WI38 (cell line): Measurements from ENCODE around the gene TXNDC5.

ENCODE experiments used
- H3K4me3 ChIP-seq: 2 replicates; pipeline ENCODE4 v1.5.1; 2011; ENCODE audit warnings: low read depth, mild to moderate bottlenecking, control low read depth, low read length
- TF ChIP-seq, protein P1 (sequence below): IDR thresholded peaks from 2 replicates; pipeline ENCODE4 v1.5.1; 2012; ENCODE audit warnings: low read depth, mild to moderate bottlenecking, control low read depth, low read length

TXNDC5 gene

DNA sequence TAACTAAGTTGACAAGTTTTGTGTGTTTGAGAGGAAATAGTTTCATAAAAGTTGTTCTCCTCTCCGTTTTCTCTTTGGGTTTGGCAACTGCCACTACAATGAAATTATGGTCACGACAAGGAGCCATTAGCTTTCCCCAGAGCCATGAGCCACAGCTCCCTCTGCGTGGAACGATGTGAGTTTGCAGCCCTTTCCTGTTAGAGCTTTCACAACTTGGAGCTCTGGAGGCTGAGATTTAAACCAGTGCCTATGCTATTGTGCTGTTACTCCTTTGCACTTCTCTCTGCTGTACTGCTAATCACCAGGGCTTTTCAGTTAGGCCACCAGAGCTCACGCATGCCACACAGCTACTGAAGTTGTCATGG is 29.3 kb upstream of the TXNDC5 start:
- H3K4me3 ChIP-seq = no peak overlapping the region

DNA sequence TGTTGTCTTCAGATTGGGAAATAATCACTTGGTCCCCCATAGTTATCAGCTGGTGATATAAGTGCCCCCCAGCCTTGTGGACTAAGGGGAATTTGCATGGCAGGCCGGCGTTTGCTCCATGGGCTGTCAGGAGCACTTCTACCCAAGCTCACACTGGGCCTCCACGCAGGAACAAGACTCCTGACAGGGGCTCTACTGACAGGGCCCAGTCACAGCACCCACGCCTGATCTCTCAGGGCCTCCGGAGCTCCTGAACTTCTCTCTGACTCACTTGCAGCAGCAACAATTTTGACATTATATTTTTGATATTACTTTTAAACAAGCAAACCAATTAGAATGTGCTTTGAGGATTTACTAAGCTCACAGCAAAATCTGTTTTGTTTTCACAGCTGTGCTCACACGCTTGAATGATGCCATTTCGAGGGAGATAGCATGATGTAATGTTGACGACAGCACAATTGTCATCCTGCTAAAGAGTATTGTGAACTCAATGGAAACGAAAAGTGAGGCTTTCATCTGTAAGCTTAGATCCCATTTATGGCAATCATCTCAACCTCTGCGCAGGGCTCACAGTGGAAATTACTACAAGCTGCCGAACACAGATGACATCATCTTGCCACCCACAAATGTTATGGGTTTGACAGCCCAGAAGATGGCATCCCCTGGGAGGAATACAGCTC is 28.7 kb upstream of the TXNDC5 start:
- no peak overlapping the region for H3K4me3 ChIP-seq
- TF ChIP-seq, protein P1, sequence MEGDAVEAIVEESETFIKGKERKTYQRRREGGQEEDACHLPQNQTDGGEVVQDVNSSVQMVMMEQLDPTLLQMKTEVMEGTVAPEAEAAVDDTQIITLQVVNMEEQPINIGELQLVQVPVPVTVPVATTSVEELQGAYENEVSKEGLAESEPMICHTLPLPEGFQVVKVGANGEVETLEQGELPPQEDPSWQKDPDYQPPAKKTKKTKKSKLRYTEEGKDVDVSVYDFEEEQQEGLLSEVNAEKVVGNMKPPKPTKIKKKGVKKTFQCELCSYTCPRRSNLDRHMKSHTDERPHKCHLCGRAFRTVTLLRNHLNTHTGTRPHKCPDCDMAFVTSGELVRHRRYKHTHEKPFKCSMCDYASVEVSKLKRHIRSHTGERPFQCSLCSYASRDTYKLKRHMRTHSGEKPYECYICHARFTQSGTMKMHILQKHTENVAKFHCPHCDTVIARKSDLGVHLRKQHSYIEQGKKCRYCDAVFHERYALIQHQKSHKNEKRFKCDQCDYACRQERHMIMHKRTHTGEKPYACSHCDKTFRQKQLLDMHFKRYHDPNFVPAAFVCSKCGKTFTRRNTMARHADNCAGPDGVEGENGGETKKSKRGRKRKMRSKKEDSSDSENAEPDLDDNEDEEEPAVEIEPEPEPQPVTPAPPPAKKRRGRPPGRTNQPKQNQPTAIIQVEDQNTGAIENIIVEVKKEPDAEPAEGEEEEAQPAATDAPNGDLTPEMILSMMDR = no peak

More for the DNA sequence above, 29.3 kb upstream of the TXNDC5 start:
- TF ChIP-seq, protein P1 = no peak

DNA sequence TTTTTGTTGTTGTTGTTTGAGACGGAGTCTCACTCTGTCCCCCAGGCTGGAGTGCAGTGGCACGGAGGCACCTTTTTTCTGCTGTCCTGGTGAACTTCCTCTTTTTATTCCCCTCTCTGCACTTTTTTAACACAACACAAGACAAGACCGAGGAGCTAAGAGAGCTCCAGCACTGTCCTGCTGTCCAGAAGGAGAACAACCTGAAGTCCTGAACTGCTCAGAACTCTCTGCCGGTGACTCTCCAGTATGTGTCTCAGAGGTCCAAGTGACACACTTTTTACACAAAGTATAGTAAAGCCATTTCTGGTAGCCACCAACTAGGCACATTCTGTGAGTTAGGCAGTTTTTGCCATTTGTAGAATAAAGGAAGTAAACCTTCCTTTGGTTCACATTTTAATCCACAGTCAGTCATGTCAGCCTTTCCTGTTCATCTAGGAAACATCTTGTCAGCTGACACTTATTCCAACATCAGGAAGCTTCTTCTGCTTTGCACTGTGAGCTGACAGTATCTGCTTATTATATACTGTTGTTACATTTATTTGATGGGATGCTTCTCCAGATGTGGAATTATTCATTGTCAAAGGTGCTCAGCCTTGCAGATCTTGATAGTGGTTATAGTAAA is 28.1 kb upstream of the TXNDC5 start:
- no peak overlapping the region for H3K4me3 ChIP-seq

DNA sequence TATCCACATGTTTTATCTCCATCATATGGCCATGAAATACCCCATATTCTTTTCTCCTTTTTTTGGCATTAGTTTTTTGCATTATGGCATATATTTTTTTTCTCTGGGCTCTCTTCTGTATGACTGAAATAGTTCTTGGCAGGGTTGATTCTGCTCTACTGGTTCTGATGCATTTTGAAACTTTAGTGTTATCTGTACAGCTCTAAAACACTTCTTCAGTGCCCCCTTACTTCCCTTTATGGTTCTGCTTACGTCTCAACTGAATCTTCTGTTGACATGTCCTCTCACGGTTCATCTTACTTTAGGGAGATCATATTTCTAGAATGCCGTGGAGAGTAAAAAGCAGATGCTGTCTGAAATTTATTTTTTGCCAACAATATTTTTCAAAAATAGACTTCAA is 23.2 kb upstream of the TXNDC5 start:
- no peak overlapping the region for H3K4me3 ChIP-seq
- TF ChIP-seq, protein P1 = no peak

More for the DNA sequence above, 28.1 kb upstream of the TXNDC5 start:
- TF ChIP-seq, protein P1 = no peak

DNA sequence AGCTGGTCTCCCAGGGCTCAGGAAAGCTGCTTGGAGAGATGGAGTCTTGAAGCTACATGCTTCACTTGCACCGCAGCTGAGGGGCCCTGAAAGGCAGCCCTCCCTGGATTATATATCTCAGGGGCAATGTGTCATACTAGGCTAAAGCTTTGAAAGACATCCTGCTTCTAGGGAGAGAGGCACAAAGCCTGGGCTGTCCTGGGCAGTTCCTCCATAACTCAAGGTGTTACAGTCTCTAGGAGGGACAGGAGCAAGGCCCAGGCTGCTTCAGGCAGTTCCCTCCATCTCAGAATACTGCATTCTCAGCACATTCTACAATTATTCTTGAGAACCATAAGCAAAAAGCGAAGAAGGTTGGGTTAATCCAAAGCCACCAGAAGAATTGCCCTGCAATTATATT is 22.0 kb upstream of the TXNDC5 start:
- H3K4me3 ChIP-seq = no peak overlapping the region
- TF ChIP-seq, protein P1 = no peak

DNA sequence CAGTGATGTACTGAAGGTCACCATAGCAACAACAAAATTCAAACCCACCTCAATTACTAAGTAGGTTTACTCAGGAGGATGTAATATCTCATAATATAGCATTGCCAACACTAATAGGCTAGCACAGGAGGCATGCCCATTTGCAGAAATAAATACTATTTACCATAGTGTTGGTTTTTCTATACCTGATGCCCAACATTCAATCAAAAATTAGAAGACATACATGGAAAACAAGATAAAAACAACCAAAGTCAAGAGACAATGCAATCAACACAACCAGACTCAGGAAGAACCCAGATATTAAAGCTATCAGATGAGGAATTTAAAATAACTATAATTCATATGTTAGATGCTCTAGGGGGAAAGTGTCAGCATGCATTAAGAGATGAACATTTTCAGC is 14.3 kb upstream of the TXNDC5 start:
- H3K4me3 ChIP-seq = no peak overlapping the region
- TF ChIP-seq, protein P1 = no peak

DNA sequence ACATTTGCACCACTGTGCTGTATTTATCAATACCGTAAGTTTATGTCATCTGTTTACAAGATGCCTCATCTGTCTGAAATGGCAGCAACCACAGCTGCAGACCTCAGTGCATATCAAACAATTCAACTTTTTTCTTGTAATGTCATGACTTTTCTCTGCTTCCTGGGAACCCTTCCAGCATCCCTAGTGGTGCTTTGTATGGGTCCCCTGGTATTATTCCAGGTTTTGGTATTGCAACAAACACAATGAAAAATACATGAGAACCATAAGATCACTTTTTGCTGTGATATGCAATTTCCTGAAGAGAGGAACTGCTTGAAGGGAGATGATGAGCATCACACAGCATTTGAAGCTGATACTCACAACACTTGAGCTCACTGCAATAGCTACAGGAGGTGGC is 12.0 kb upstream of the TXNDC5 start:
- TF ChIP-seq, protein P1 = no peak
- H3K4me3 ChIP-seq = no peak overlapping the region
